HUES6 (cell line): ENCODE measurements around the gene PGAM1.
"Not testable (repeated sequence)": the region's sequence is repeated elsewhere in the genome, so short reads cannot be mapped to it uniquely, and the experiment has no call there.

Experiments used
- H3K27ac ChIP-seq: 2 replicates; pipeline ENCODE4 v1.7.0; 2013; ENCODE audit warnings: low read depth, mild to moderate bottlenecking, low read length, inconsistent platforms
- H3K27me3 ChIP-seq: 2 replicates; pipeline ENCODE4 v1.6.1; 2013; ENCODE audit warnings: low read length; ENCODE audit not compliant: control insufficient read depth, insufficient read depth
- H3K36me3 ChIP-seq: 2 replicates; pipeline ENCODE4 v1.6.1; 2013; ENCODE audit warnings: low read length; ENCODE audit not compliant: control insufficient read depth, insufficient read depth
- H3K4me1 ChIP-seq: 2 replicates; pipeline ENCODE4 v1.6.1; 2013; ENCODE audit warnings: low read length; ENCODE audit not compliant: control insufficient read depth, insufficient read depth
- H3K4me3 ChIP-seq: 2 replicates; pipeline ENCODE4 v1.5.1; 2013; ENCODE audit warnings: low read depth, low read length
- H3K9ac ChIP-seq: one replicate; pipeline ENCODE4 v1.6.1; 2013; ENCODE audit warnings: mild to moderate bottlenecking, low read length
- H3K9me3 ChIP-seq: 2 replicates; pipeline ENCODE4 v1.6.1; 2013; ENCODE audit warnings: low read depth, low read length; ENCODE audit not compliant: control insufficient read depth, insufficient read depth

Gene PGAM1

GRCh38 chr10:97407952-97408248, 18.1 kb upstream of the PGAM1 start:
- no peaks in the 10 kb centered on the region for H3K9me3 ChIP-seq
- no peaks in the 10 kb centered on the region; the same call in 1 of the 2 replicates for H3K4me1 ChIP-seq

GRCh38 chr10:97408496-97408992, 17.4 kb upstream of the PGAM1 start:
- Histone ChIP-seq H3K4me3 (no peak overlapping the region), H3K27ac (no peak overlapping the region), H3K36me3 (no peaks in the 10 kb centered on the region), H3K4me1 (no peaks in the 10 kb centered on the region; the same call in 1 of the 2 replicates), H3K9me3 (no peaks in the 10 kb centered on the region), H3K9ac (no peak overlapping the region), H3K27me3 (no peaks in the 10 kb centered on the region)

More at GRCh38 chr10:97407952-97408248, 18.1 kb upstream of the PGAM1 start:
- Histone ChIP-seq H3K4me3 (no peak overlapping the region), H3K27me3 (no peaks in the 10 kb centered on the region), H3K27ac (no peak overlapping the region), H3K9ac (no peak overlapping the region), H3K36me3 (no peaks in the 10 kb centered on the region)

GRCh38 chr10:97411406-97411805, 14.6 kb upstream of the PGAM1 start:
- H3K9me3 ChIP-seq = no peaks in the 10 kb centered on the region
- no peak overlapping the region for H3K9ac ChIP-seq
- H3K27ac ChIP-seq = no peak overlapping the region
- no peak overlapping the region for H3K4me3 ChIP-seq
- no peaks in the 10 kb centered on the region for H3K36me3 ChIP-seq
- no peaks in the 10 kb centered on the region for H3K27me3 ChIP-seq
- no peaks in the 10 kb centered on the region; the same call in 1 of the 2 replicates for H3K4me1 ChIP-seq

GRCh38 chr10:97412891-97413304, 13.1 kb upstream of the PGAM1 start:
- no peaks in the 10 kb centered on the region for H3K27me3 ChIP-seq
- no peak overlapping the region for H3K9ac ChIP-seq
- no peaks in the 10 kb centered on the region for H3K4me1 ChIP-seq
- H3K27ac ChIP-seq = no peak overlapping the region
- no peaks in the 10 kb centered on the region for H3K9me3 ChIP-seq
- no peak overlapping the region for H3K4me3 ChIP-seq
- H3K36me3 ChIP-seq = no peaks in the 10 kb centered on the region

- no peak overlapping the region for H3K9ac ChIP-seq
These were observed 9.4 kb upstream of the PGAM1 start for GRCh38 chr10:97416565-97416964.

GRCh38 chr10:97423757-97424098, 2.3 kb upstream of the PGAM1 start:
- H3K36me3 ChIP-seq, H3K4me3 ChIP-seq, H3K27me3 ChIP-seq, H3K9me3 ChIP-seq, H3K27ac ChIP-seq, H3K9ac ChIP-seq: not testable (repeated sequence)
- peaks cover 11% of the 10 kb centered on the region for H3K4me1 ChIP-seq

More at GRCh38 chr10:97416565-97416964, 9.4 kb upstream of the PGAM1 start:
- Histone ChIP-seq H3K27me3 (no peaks in the 10 kb centered on the region), H3K36me3 (no peaks in the 10 kb centered on the region), H3K4me3 (no peak overlapping the region), H3K27ac (no peak overlapping the region), H3K9me3 (no peaks in the 10 kb centered on the region), H3K4me1 (peaks cover 9% of the 10 kb centered on the region)

- H3K36me3 ChIP-seq = peaks cover 39% of the 10 kb centered on the region
- no peaks in the 10 kb centered on the region for H3K9me3 ChIP-seq
- H3K4me3 ChIP-seq = peak overlapping the region; percentile 100
- H3K9ac ChIP-seq = peak overlapping the region; percentile 99
- no peaks in the 10 kb centered on the region for H3K27me3 ChIP-seq
- peak overlapping the region; percentile 98 for H3K27ac ChIP-seq
- H3K4me1 ChIP-seq = peaks cover 7% of the 10 kb centered on the region
These were observed 982 bp downstream of the PGAM1 start for GRCh38 chr10:97426776-97427570.

GRCh38 chr10:97427571-97428179, 1.7 kb downstream of the PGAM1 start:
- no peaks in the 10 kb centered on the region for H3K9me3 ChIP-seq
- H3K4me3 ChIP-seq = peak overlapping the region; percentile 100
- H3K9ac ChIP-seq = peak overlapping the region; percentile 99
- peaks cover 7% of the 10 kb centered on the region for H3K4me1 ChIP-seq
- H3K36me3 ChIP-seq = peaks cover 45% of the 10 kb centered on the region
- H3K27ac ChIP-seq = peak overlapping the region; percentile 98; the same call in 1 of the 2 replicates
- H3K27me3 ChIP-seq = no peaks in the 10 kb centered on the region

- H3K4me1 ChIP-seq = peaks cover 7% of the 10 kb centered on the region
- peak overlapping the region; percentile 62 for H3K9ac ChIP-seq
- peak overlapping the region; percentile 42 for H3K27ac ChIP-seq
- no peaks in the 10 kb centered on the region for H3K9me3 ChIP-seq
- H3K36me3 ChIP-seq = peaks cover 50% of the 10 kb centered on the region
- H3K27me3 ChIP-seq = no peaks in the 10 kb centered on the region
- peak overlapping the region; percentile 100 for H3K4me3 ChIP-seq
These were observed 2.6 kb downstream of the PGAM1 start for GRCh38 chr10:97428572-97428981.

GRCh38 chr10:97434055-97434454, 8.1 kb downstream of the PGAM1 start:
- H3K9ac ChIP-seq = no peak overlapping the region
- H3K4me3 ChIP-seq = no peak overlapping the region
- peaks cover 89% of the 10 kb centered on the region for H3K36me3 ChIP-seq
- no peaks in the 10 kb centered on the region for H3K27me3 ChIP-seq
- H3K9me3 ChIP-seq = no peaks in the 10 kb centered on the region
- no peak overlapping the region for H3K27ac ChIP-seq
- no peaks in the 10 kb centered on the region for H3K4me1 ChIP-seq

- no peak overlapping the region for H3K27ac ChIP-seq
- H3K27me3 ChIP-seq = no peaks in the 10 kb centered on the region
- peaks cover 89% of the 10 kb centered on the region for H3K36me3 ChIP-seq
- no peaks in the 10 kb centered on the region for H3K9me3 ChIP-seq
- H3K4me1 ChIP-seq = no peaks in the 10 kb centered on the region
- H3K9ac ChIP-seq = no peak overlapping the region
- H3K4me3 ChIP-seq = no peak overlapping the region
These were observed 8.6 kb downstream of the PGAM1 start for GRCh38 chr10:97434557-97434956.
